NCI-H2171 treated with DMSO at 0.1 percent for 48 hours (cell line): ENCODE data around the gene IP6K3.

Source experiments
- DNase-seq: peaks from one replicate; lab custom pipeline; 2025; lab: John Stamatoyannopoulos, UW

IP6K3 gene

DNA sequence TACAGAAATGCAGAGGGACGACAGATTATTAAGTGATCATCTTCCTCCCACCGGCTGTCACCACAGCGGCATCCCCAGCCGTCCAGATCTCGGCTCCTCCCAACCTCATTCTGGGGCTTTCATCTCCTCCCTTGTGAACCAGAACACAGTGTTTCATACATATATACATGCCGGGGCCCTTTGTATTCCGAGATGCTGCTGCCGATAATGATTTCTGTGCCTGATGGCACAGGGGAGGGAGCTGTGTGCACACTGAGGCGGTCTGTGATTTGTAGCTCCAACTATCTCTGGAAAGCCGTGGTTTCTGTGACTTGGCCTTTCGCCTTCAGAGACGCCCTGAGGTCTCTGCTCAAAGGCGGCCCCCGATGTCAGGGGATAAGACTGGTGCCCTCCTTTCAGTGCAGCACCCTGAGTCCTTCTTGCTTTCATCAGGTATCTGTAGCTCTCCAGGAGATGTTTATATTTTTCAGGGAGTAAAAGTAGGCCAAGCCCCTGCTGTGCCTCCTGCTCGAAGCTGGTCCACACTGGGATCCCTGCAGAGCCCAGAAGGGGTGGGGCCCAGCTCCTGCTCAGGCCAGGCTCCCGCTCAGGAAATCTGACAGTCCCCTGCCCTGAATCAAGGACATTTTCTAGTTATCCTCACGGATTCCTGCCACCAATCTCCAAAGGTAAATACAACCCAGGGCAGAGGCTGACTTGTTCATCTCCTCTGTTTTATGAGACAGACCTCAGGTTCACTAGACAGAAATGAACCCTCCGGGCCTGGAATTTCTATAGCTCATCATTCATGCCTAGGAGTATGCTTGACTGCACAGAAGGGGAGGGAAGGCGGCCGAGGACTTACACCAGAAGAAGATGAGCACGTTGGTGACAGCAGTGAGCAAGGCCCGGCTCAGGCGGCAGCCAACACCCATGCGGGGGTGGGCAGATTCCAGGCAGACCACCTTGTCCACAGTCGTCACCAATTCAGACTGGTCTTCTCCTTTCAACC, 31.0 kb upstream of the IP6K3 start:
- DNase-seq, result no peak

GRCh38 chr6:33776764-33777163, 30.1 kb upstream of the IP6K3 start:
- DNase-seq, result no peak

GRCh38 chr6:33776186-33776585, 29.5 kb upstream of the IP6K3 start:
- no peak for DNase-seq

- no peak for DNase-seq
Measured at GRCh38 chr6:33774774-33775173, 28.1 kb upstream of the IP6K3 start.

GRCh38 chr6:33772902-33773472, 26.3 kb upstream of the IP6K3 start:
- DNase-seq, result no peak

DNA sequence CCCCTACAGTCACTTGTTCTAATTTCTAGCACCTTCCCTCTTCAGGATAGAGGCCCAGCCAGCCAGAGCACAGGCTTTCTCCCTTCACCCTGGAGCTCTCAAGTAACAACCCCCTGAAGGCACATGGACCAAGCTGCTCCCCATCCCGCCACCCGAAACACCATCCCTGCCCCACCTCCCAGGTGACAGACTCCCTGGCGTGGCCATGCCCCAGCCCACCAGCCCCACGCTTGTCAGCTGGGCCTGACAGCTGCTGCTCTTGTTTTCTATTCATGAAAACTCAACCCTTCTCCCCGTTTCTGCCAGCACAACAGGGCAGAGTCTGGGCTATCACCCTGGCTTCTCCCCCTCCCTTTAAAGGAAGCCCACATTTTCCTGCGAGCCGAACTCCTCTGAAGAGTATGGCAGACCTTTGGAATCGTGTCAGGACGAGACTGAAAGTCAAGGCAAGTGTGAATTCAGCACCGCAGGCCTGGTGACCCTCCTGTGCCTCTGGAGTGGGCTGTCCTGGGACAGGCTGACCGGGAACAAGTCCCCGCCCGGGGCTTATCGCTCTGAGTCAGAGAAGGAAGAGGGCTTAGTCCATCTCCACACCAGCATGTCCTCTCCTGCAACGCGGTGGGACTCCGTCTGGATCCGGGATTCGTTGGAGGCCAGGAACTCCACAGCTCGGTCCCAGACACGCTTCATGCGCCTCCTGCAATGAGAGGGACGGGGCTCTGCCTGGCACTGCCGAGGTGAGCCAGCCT, 25.6 kb upstream of the IP6K3 start:
- peak; percentile 83 for DNase-seq

- peak; percentile 88 for DNase-seq
Measured at GRCh38 chr6:33771146-33772081, 24.7 kb upstream of the IP6K3 start.

GRCh38 chr6:33770833-33771145, 24.1 kb upstream of the IP6K3 start:
- DNase-seq, result no peak

- peak; percentile 19 for DNase-seq
Measured at GRCh38 chr6:33770124-33770832, 23.6 kb upstream of the IP6K3 start.

DNA sequence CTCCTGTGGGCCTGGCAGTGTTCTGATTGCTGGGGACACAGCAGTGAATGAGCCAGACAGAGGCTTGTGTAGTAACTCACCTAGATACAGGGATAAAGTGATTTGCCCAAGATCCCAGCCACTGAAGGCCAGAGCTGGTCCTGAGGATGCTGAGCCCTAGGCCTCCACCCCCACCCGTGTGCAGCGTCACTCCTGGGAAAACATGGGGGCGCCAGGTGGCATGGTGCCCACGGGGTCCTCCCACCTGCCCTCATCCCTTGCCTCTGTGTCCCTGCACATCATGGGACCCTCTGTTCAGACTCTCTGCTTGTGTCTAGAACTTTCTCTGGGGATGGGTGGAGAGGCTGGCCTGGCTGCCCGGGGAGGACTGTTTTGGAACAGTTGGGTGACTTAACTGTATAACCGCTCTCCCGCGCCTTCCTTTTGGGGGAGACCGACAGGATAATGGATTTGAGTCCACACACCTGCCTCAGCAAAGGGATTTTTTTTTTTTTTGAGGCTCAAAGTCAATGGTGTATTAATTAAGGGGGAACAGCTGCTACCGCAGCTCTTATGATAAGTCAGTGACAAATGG, 22.6 kb upstream of the IP6K3 start:
- peak; percentile 79 for DNase-seq

DNA sequence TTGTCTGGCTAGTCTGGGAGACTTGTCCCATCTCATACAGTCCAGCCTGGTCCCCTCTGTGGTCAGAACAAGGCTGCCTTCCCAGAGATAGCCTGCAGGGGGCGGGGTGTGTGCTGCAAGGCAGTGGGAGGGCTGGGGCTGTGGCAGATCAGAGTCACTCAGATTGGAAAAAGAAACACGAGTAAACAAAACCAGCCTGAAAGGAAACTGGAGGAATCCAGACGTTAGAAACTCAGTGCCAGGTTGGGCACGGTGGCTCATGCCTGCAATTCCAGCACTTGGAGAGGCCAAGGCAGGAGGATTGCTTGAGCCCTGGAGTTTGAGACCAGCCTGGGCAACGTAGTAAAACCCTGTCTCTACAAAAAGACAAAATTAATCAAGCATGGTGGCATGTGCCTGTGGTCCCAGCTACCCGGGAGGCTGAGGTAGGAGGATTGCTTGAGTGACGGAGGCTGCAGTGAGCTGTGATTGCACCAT, 22.0 kb upstream of the IP6K3 start:
- peak; percentile 58 for DNase-seq

GRCh38 chr6:33766921-33767907, 20.5 kb upstream of the IP6K3 start:
- no peak for DNase-seq

- DNase-seq, result no peak
Measured at GRCh38 chr6:33765368-33765767, 18.7 kb upstream of the IP6K3 start.

GRCh38 chr6:33764036-33764435, 17.3 kb upstream of the IP6K3 start:
- DNase-seq, result no peak

- no peak for DNase-seq
Measured at GRCh38 chr6:33763483-33763882, 16.8 kb upstream of the IP6K3 start.

DNA sequence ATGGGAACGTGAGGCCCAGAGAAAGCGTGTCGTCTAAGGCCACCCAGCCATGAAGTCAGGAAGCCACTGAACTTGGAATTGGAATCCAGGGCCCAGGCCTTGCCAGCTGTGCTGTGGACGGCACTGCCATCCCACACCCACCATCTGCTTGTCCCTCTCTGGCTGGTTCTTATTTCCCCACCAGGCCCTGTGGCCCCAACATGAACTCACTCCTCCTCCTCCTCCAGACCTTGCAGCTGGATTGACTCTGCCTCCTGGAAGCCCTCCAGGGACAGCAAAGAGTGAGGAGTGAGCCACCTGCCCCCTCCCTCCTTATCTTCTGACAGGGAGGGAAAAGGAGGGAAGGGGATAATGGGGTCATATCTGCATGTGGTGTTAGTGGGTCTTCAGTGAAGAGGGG, 16.0 kb upstream of the IP6K3 start:
- no peak for DNase-seq

DNA sequence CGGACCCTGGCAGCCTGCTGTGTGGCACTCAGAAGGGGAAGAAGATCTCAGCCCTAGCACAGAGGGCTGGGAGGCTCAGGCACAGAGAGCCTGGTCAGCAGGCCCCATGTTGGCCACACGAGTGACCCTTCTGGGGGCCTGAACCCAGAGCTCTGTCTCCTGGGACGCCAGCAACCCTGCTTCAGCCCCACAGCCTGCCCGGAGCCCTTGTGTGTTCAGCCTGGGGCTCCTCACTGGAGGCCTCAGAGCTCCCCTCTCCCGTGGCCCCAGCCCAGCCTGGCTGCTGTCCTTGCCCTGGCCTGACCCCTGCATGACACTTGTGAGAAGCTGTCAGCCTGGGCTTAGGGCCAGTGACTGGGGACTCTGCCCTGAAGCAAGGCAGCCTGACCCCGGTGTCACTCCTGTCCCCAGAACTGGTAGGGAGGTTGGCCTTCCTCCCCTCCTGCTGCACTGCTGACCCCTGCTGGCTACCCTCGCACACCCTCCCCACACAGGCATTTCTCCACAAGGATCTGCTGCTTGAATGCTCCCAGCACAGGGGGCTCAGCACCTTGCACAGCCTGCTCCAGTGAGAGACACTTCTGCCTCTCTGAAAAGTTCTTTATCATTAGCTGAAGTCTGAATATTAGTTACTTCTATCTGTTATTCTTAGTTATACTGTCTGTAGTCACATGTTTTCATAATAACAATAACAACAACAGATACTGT, 15.4 kb upstream of the IP6K3 start:
- peak; percentile 53 for DNase-seq

- DNase-seq, result no peak
Measured at GRCh38 chr6:33761581-33761921, 14.8 kb upstream of the IP6K3 start.
